B cell (primary cell): ENCODE results near the gene ARL3.

Experiments used
- EZH2 ChIP-seq: IDR thresholded peaks from 2 replicates; pipeline ENCODE4 v1.6.1; 2012; ENCODE audit warnings: borderline replicate concordance, low read depth, mild to moderate bottlenecking, moderate library complexity, low read length; ENCODE audit not compliant: insufficient read depth, poor library complexity, severe bottlenecking
- TF ChIP-seq, protein P1 (sequence below): fragments of 200-600 bp; IDR thresholded peaks from one replicate; pipeline ENCODE4 v1.8.0; 2022; ENCODE audit warnings: antibody characterized with exemption, mild to moderate bottlenecking

DNA sequence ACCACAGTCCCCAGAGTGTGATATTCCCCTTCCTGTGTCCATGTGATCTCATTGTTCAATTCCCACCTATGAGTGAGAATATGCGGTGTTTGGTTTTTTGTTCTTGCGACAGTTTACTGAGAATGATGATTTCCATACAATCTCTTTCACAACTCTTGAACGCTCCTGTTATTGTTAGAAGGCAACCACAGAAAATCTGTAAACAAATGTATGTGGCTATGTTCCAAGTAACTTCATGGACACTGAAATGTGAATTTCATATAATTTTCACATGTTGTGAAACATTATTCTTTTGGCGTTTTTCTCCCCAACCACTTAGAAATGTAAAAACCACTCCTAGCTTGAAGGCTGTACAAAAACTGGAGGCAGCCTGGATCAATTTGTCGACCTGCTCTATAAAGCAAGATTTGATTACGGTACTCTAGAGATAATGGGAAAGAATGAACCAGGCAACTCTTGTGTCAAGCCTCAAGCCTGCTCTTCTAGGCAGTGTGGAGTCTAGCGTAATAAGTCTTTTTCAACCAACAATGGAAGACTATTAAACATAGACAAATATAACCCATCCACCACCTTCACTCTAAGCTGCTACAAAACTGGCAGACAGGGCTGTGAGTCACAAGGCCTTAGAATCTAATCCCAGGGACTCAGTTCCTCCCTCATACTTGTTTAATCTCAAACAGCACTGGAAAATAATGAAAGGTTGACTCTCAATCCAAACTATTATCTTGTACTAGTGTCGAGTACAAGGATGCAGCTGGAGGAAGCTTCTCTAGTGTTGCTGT lies 22.7 kb downstream of the ARL3 start:
- TF ChIP-seq, protein P1, sequence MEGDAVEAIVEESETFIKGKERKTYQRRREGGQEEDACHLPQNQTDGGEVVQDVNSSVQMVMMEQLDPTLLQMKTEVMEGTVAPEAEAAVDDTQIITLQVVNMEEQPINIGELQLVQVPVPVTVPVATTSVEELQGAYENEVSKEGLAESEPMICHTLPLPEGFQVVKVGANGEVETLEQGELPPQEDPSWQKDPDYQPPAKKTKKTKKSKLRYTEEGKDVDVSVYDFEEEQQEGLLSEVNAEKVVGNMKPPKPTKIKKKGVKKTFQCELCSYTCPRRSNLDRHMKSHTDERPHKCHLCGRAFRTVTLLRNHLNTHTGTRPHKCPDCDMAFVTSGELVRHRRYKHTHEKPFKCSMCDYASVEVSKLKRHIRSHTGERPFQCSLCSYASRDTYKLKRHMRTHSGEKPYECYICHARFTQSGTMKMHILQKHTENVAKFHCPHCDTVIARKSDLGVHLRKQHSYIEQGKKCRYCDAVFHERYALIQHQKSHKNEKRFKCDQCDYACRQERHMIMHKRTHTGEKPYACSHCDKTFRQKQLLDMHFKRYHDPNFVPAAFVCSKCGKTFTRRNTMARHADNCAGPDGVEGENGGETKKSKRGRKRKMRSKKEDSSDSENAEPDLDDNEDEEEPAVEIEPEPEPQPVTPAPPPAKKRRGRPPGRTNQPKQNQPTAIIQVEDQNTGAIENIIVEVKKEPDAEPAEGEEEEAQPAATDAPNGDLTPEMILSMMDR: no peak
- no peak for TF ChIP-seq EZH2
